ENCODE data around the gene PPP6R2.
"Not testable (repeated sequence)": the region's sequence is repeated elsewhere in the genome, so short reads cannot be mapped to it uniquely, and the experiment has no call there.

PPP6R2 gene

DNA sequence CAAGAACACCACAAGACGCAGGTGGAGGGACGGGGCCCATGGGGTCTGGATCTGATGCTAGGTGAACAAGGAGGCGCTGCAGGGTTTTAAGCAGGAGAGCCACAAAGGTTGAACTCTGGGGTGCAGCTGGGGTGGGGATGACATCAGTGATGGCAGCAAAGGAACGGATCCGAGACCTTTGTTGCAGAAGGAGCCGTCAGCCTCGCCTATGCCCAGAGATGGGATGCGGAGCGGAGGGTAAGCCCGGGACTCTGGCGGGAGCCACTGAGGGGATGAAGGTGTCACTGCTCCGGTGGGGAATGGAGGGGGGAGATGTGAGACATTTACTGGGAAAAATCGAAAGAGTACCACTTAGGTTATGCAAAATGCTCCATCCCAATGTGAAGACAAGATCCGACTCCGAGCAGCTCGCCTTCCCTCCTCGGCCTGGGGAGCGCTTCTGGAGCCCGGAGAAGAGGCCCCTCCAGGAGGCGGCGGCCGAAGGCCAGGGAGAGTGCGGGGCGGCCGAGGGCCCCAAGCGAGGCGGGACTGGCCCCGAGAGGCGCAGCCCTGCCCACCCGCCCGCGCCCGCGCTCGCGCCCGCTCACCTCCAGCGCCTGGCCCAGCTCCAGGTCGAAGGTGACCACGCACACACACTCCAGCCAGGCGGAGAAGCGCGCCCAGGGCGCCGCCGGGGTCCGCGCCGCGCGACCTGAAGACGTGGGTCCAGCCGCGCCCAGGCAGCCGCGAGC is 16.7 kb upstream of the PPP6R2 start:
- Histone ChIP-seq H3K9ac (ENCODE audit: insufficient read length, low read depth) (peak overlapping the region; percentile 76), H3K27me3 (ENCODE audit: insufficient read depth, insufficient read length) (peaks cover 17% of the 10 kb centered on the region), H3K9me3 (ENCODE audit: insufficient read depth, low read length) (no peaks in the 10 kb centered on the region), H3K36me3 (ENCODE audit: insufficient read depth, insufficient read length, low read length) (no peaks in the 10 kb centered on the region), H3K4me3 (ENCODE audit: insufficient read length, low read depth) (peak overlapping the region; percentile 60), H3K4me1 (ENCODE audit: insufficient read depth, insufficient read length) (peaks cover 10% of the 10 kb centered on the region)
- DNase-seq (ENCODE audit: low read depth, low spot score): no peak
- TF ChIP-seq YY1 (IDR thresholded peaks at IDR 0.05; ENCODE audit: insufficient read depth, insufficient read length): no peak
- TF ChIP-seq SUZ12 (IDR thresholded peaks at IDR 0.05; ENCODE audit: extremely low read depth, insufficient read depth, insufficient read length): no peak
- TF ChIP-seq ZNF274 (IDR thresholded peaks at IDR 0.05; ENCODE audit: low read depth, low read length): no peak

DNA sequence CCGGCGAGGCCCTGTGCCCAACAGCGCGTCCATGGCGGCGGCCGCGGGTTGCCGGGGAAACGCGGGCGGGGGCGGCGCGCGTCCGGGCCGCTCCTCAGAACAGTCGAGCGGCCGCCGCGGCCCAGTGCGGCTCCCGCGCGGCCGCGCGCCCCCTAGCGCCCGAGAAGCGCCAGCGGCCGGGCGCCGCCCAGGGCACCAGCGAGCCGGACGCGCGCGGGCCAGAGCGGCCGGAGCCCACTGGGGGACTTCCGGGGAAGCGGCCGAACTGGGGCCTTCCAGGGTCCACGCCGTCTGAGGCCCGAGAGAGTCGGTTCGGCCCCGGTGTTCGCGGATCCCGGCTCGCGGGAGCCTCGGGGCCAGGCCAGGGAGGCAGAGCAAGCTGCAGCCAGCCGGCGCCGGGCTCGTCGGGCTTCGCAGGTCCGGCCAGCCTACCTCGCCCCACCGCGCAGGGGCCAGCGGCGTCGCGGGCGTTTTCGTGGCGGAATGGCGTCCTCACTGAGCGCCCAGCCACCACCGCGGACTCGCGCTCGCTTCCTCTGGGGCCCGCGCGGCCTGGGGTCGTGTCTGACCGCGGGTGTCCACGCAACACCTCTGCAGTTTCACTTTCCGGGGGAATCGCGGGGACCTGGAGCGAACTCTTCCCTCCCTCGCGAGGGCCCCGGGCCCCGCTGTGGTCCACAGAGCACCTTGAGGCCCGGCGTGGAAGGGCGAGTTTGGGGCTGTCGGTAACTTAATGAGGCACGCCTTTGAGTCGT is 16.0 kb upstream of the PPP6R2 start, which contains the start of gene DENND6B:
TSS of gene DENND6B (minus strand) at position 57 of the 755 bp plus-strand sequence. CDS start at position 33, 24 bp downstream.
- H3K9me3 ChIP-seq (ENCODE audit: insufficient read depth, low read length): no peaks in the 10 kb centered on the region
- peak within 1 kb of the TSS; percentile 69 for H3K4me3 ChIP-seq (ENCODE audit: insufficient read length, low read depth)
- no peaks in the 10 kb centered on the region for H3K36me3 ChIP-seq (ENCODE audit: insufficient read depth, insufficient read length, low read length)
- H3K9ac ChIP-seq (ENCODE audit: insufficient read length, low read depth): peak within 1 kb of the TSS; percentile 93
- peaks cover 17% of the 10 kb centered on the region for H3K27me3 ChIP-seq (ENCODE audit: insufficient read depth, insufficient read length)
- TF ChIP-seq SUZ12 (IDR thresholded peaks at IDR 0.05; ENCODE audit: extremely low read depth, insufficient read depth, insufficient read length) (no peak), YY1 (IDR thresholded peaks at IDR 0.05; ENCODE audit: insufficient read depth, insufficient read length) (no peak), ZNF274 (IDR thresholded peaks at IDR 0.05; ENCODE audit: low read depth, low read length) (no peak)
- H3K4me1 ChIP-seq (ENCODE audit: insufficient read depth, insufficient read length): peaks cover 10% of the 10 kb centered on the region
- DNase-seq (ENCODE audit: low read depth, low spot score): no peak

DNA sequence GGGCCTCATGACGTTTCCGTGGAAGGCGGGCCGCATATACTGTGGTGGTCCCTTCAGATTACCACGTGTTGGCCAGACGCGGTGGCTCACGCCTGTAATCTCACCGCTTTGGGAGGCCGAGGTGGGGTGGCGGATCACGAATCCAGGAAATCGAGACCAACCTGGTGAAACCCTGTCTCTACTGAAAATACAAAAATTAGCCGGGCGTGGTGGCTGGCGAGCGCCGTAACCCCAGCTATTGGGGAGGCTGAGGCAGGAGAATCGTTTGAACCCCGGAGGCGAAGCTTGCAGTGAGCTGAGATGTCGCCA is 15.5 kb upstream of the PPP6R2 start:
- Histone ChIP-seq H3K9me3 (ENCODE audit: insufficient read depth, low read length) (no peaks in the 10 kb centered on the region), H3K4me1 (ENCODE audit: insufficient read depth, insufficient read length) (peaks cover 10% of the 10 kb centered on the region), H3K27me3 (ENCODE audit: insufficient read depth, insufficient read length) (peaks cover 17% of the 10 kb centered on the region), H3K9ac (ENCODE audit: insufficient read length, low read depth) (peak overlapping the region; percentile 93), H3K4me3 (ENCODE audit: insufficient read length, low read depth) (peak overlapping the region; percentile 69), H3K36me3 (ENCODE audit: insufficient read depth, insufficient read length, low read length) (no peaks in the 10 kb centered on the region)
- DNase-seq (ENCODE audit: low read depth, low spot score): no peak
- no peak for TF ChIP-seq SUZ12 (IDR thresholded peaks at IDR 0.05; ENCODE audit: extremely low read depth, insufficient read depth, insufficient read length)

DNA sequence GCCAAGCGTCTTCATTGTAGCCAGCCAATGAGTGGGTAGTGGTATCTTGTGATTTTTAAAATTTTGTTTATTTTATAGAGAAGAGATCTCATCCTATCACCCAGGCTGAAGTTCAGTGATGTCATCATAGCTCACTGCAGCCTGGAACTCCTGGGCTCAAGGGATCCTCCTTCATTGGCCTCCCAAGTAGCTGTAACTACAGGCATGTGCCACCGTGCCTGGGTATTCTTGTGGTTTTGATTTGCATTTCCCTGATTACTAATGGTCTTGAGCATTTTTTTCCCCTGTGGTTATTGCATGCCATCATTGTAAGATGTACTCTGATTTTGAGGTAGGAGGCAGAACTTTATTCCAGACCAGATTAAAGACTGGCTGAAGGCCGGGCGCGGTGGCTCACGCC is 13.9 kb upstream of the PPP6R2 start:
- TF ChIP-seq ZNF274 (IDR thresholded peaks at IDR 0.05; ENCODE audit: low read depth, low read length): no peak
- no peak for TF ChIP-seq YY1 (IDR thresholded peaks at IDR 0.05; ENCODE audit: insufficient read depth, insufficient read length)
- no peak for TF ChIP-seq SUZ12 (IDR thresholded peaks at IDR 0.05; ENCODE audit: extremely low read depth, insufficient read depth, insufficient read length)
- peaks cover 10% of the 10 kb centered on the region for H3K4me1 ChIP-seq (ENCODE audit: insufficient read depth, insufficient read length)

DNA sequence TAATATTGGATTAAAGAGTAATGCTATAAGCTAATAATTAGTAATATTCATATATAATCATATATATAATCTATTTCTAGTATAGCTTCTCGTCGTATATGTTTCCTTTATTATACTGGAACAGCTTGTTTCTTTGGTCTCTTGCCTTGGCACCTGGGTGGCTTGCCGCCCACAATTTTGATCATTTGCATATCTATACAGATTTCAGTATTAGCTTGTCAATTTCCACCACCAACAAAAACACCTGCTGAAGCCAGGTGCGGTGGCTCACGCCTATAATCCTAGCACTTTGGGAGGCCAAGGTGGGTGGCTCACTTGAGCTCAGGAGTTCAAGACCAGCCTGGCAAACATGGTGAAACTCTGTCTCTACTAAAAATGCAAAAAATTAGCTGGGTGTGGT is 8.7 kb upstream of the PPP6R2 start:
- H3K4me1 ChIP-seq (ENCODE audit: insufficient read depth, insufficient read length); H3K36me3 ChIP-seq (ENCODE audit: insufficient read depth, insufficient read length, low read length); H3K27me3 ChIP-seq (ENCODE audit: insufficient read depth, insufficient read length); DNase-seq (ENCODE audit: low read depth, low spot score); H3K9ac ChIP-seq (ENCODE audit: insufficient read length, low read depth); H3K4me3 ChIP-seq (ENCODE audit: insufficient read length, low read depth); H3K9me3 ChIP-seq (ENCODE audit: insufficient read depth, low read length): not testable (repeated sequence)

More for the DNA sequence above, 13.9 kb upstream of the PPP6R2 start:
- Histone ChIP-seq H3K36me3 (ENCODE audit: insufficient read depth, insufficient read length, low read length) (no peaks in the 10 kb centered on the region), H3K9me3 (ENCODE audit: insufficient read depth, low read length) (no peaks in the 10 kb centered on the region), H3K9ac (ENCODE audit: insufficient read length, low read depth) (no peak overlapping the region), H3K4me3 (ENCODE audit: insufficient read length, low read depth) (no peak overlapping the region), H3K27me3 (ENCODE audit: insufficient read depth, insufficient read length) (peaks cover 17% of the 10 kb centered on the region)
- DNase-seq (ENCODE audit: low read depth, low spot score): no peak

DNA sequence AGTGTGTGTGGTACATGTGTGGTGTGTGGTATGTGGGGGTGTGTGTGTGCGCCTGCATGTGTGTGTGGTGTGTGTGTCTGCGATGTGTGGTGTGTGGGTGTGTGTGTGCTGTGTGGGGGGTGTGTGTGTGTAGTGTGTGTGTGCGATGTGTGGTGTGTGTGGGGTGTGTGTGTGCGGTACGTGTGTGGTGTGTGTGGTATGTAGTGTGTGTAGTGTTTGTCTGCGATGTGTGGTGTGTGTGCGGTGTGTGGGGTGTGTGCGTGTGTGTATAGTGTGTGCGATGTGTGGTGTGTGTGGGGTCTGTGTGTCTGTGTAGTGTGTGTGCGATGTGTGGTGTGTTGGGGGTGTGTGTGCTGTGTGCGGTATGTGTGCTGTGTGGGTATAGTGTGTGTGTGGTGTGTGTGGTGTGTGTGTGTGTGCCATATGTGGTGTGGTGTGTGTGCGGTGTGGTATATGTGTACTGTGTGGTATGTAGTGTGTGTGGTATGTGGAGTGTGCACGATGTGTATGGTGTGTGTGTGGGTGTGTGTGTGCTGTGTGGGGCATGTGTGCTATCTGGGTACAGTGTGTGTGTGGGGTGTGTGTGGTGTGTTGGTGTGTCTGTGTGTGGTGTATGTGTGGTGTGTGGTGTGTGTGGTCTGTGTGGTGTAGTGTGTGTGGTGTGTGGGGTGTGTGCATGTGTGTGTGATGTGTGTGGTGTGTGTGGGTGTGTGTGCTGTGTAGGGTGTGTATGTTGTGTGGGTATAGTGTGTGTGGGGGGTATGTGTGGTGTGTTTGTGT is 5.7 kb upstream of the PPP6R2 start:
- Histone ChIP-seq H3K27me3 (ENCODE audit: insufficient read depth, insufficient read length) (peaks cover 3% of the 10 kb centered on the region), H3K9ac (ENCODE audit: insufficient read length, low read depth) (no peak overlapping the region), H3K4me3 (ENCODE audit: insufficient read length, low read depth) (no peak overlapping the region), H3K36me3 (ENCODE audit: insufficient read depth, insufficient read length, low read length) (no peaks in the 10 kb centered on the region), H3K9me3 (ENCODE audit: insufficient read depth, low read length) (peaks cover 5% of the 10 kb centered on the region; the same call in 1 of the 2 replicates), H3K4me1 (ENCODE audit: insufficient read depth, insufficient read length) (peaks cover 12% of the 10 kb centered on the region)
- no peak for TF ChIP-seq YY1 (IDR thresholded peaks at IDR 0.05; ENCODE audit: insufficient read depth, insufficient read length)
- no peak for TF ChIP-seq SUZ12 (IDR thresholded peaks at IDR 0.05; ENCODE audit: extremely low read depth, insufficient read depth, insufficient read length)
- no peak for TF ChIP-seq ZNF274 (IDR thresholded peaks at IDR 0.05; ENCODE audit: low read depth, low read length)
- no peak for DNase-seq (ENCODE audit: low read depth, low spot score)

DNA sequence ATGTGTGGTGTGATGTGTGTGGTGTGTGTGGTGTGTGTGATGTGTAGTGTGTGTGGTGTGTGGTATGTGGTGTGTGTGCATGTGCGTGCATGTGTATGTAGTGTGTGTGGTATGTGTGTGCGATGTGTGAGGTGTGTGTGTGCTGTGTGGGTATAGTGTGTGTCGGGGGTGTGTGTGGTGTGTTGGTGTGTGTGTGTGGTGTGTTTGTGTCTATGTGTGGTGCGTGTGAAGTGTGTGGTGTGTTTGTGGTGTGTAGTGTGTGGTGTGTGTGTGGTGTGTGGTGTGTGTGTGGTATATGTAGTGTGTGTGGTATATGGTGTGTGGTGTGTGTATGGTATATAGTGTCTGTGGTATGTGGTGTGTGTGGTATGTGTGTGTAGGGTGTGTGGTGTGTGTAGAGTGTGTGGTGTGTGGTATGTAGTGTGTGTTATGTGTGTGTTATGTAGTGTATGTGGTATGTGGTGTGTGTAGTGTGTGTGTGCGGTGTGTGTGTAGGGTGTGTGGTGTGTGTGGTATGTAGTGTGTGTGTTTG is 5.0 kb upstream of the PPP6R2 start:
- H3K4me3 ChIP-seq (ENCODE audit: insufficient read length, low read depth): no peak overlapping the region
- H3K9ac ChIP-seq (ENCODE audit: insufficient read length, low read depth): no peak overlapping the region
- H3K4me1 ChIP-seq (ENCODE audit: insufficient read depth, insufficient read length): peaks cover 12% of the 10 kb centered on the region
- no peak for DNase-seq (ENCODE audit: low read depth, low spot score)
- no peaks in the 10 kb centered on the region for H3K36me3 ChIP-seq (ENCODE audit: insufficient read depth, insufficient read length, low read length)
- TF ChIP-seq ZNF274 (IDR thresholded peaks at IDR 0.05; ENCODE audit: low read depth, low read length): no peak
- no peak for TF ChIP-seq SUZ12 (IDR thresholded peaks at IDR 0.05; ENCODE audit: extremely low read depth, insufficient read depth, insufficient read length)
- no peak for TF ChIP-seq YY1 (IDR thresholded peaks at IDR 0.05; ENCODE audit: insufficient read depth, insufficient read length)
- H3K27me3 ChIP-seq (ENCODE audit: insufficient read depth, insufficient read length): peaks cover 3% of the 10 kb centered on the region
- peaks cover 5% of the 10 kb centered on the region; the same call in 1 of the 2 replicates for H3K9me3 ChIP-seq (ENCODE audit: insufficient read depth, low read length)

Data from NT2/D1 (cell line).